A673 (cell line): ENCODE results near the gene HLA-A. TPM values are rescaled to one million over a fixed set of nuclear protein-coding genes. Genes with fewer than 3 reads are reported as not detected.

Experiments
- BruUV-seq: library from RNA; stranded (reverse); fragments of 400-500 nt; replicated peaks from 2 replicates; lab custom pipeline; 2021; lab: Mats Ljungman, UMichigan
- CTCF ChIA-PET: fragments of 300-600 bp; sonication (Branson Sonifier 250); formaldehyde crosslinking; loops from one replicate; lab custom pipeline; 2022; ENCODE audit warnings: antibody characterized with exemption; lab: Charles Lee
- POLR2A ChIA-PET: fragments of 300-600 bp; sonication (Branson Sonifier 250); formaldehyde crosslinking; loops from one replicate; lab custom pipeline; 2022; ENCODE audit warnings: antibody characterized with exemption; ENCODE audit not compliant: low non-redundant PET; lab: Charles Lee
- DNase-seq: peaks from one replicate; pipeline ENCODE4 v3.0.0-alpha.2; 2015; ENCODE audit warnings: low spot score
- H3K27ac ChIP-seq: fragments of 200-600 bp; sonication (generic); 2 replicates; pipeline ENCODE4 v1.5.1; 2016; ENCODE audit warnings: mixed run types, low read depth, mild to moderate bottlenecking, mixed read lengths, antibody characterized with exemption, low read length; ENCODE audit not compliant: poor library complexity, severe bottlenecking
- H3K27me3 ChIP-seq: fragments of 200-600 bp; sonication (generic); replicated peaks from 2 replicates; pipeline ENCODE4 v1.6.1; 2017; ENCODE audit warnings: mixed run types, low read depth, mild to moderate bottlenecking, mixed read lengths, antibody characterized with exemption, low read length; ENCODE audit not compliant: insufficient read depth, poor library complexity
- H3K36me3 ChIP-seq: fragments of 200-600 bp; sonication (generic); 2 replicates; pipeline ENCODE4 v1.6.1; 2016; ENCODE audit warnings: mixed run types, mild to moderate bottlenecking, mixed read lengths, antibody characterized with exemption, low read length; ENCODE audit not compliant: insufficient read depth, poor library complexity, severe bottlenecking
- H3K4me1 ChIP-seq: fragments of 200-600 bp; sonication (generic); 2 replicates; pipeline ENCODE4 v1.6.1; 2017; ENCODE audit warnings: mixed run types, mild to moderate bottlenecking, mixed read lengths, antibody characterized with exemption, low read length; ENCODE audit not compliant: insufficient read depth, poor library complexity, severe bottlenecking
- H3K4me3 ChIP-seq: fragments of 200-600 bp; sonication (generic); 2 replicates; pipeline ENCODE4 v1.5.1; 2016; ENCODE audit warnings: low read depth, mixed run types, mild to moderate bottlenecking, mixed read lengths, low read length; ENCODE audit not compliant: poor library complexity, severe bottlenecking
- H3K9me3 ChIP-seq: fragments of 200-600 bp; sonication (generic); 2 replicates; pipeline ENCODE4 v1.6.1; 2016; ENCODE audit warnings: mixed run types, low read depth, mild to moderate bottlenecking, mixed read lengths, antibody characterized with exemption, low read length; ENCODE audit not compliant: poor library complexity, severe bottlenecking
- CTCF ChIP-seq: fragments of 300-800, 200-600 bp; sonication (generic); conservative IDR thresholded peaks from 2 replicates; pipeline ENCODE4 v1.5.1; 2017; ENCODE audit warnings: low read depth, mild to moderate bottlenecking, antibody characterized with exemption, low read length, moderate library complexity, mixed read lengths
- EZH2 ChIP-seq: fragments of 200-600 bp; sonication (generic); IDR thresholded peaks from 2 replicates; pipeline ENCODE4 v1.6.1; 2017; ENCODE audit warnings: borderline replicate concordance, low read depth, mild to moderate bottlenecking, mixed read lengths, antibody characterized with exemption, low read length; ENCODE audit not compliant: poor library complexity, severe bottlenecking
- intact Hi-C: fragments of 100-400 bp; cut with micrococcal nuclease; formaldehyde crosslinking; loops from one replicate; pipeline ENCODE4 v1.10.0; 2022; ENCODE audit not compliant: unreplicated experiment
- total RNA-seq: library from RNA; stranded (reverse); gene quantifications from 2 replicates; pipeline ENCODE4 v1.2.3, GENCODE V29; 2021

Gene HLA-A
- total RNA-seq, 1 experiment from 2014 or later: 190 TPM

GRCh38 chr6:29964518-29964886, 22.2 kb downstream of the HLA-A start:
- Histone ChIP-seq H3K4me1 (peaks cover 42% of the 10 kb centered on the region), H3K36me3 (no peaks in the 10 kb centered on the region), H3K27me3 (no peaks in the 10 kb centered on the region), H3K27ac (peak overlapping the region; percentile 97), H3K9me3 (no peaks in the 10 kb centered on the region), H3K4me3 (peak overlapping the region; percentile 44)
- DNase-seq: no peak
- ChIA-PET CTCF (no interaction called here), POLR2A (interaction anchor here (0.7 to 0.9 kb wide), 2 partner anchors 11 to 1964 kb away, joined by 3 read pairs; no protein-coding TSS in a partner anchor)
- no peak for TF ChIP-seq CTCF
- no peak for TF ChIP-seq EZH2
- intact Hi-C loops: no loop called here
- no TSS peak for BruUV-seq

DNA sequence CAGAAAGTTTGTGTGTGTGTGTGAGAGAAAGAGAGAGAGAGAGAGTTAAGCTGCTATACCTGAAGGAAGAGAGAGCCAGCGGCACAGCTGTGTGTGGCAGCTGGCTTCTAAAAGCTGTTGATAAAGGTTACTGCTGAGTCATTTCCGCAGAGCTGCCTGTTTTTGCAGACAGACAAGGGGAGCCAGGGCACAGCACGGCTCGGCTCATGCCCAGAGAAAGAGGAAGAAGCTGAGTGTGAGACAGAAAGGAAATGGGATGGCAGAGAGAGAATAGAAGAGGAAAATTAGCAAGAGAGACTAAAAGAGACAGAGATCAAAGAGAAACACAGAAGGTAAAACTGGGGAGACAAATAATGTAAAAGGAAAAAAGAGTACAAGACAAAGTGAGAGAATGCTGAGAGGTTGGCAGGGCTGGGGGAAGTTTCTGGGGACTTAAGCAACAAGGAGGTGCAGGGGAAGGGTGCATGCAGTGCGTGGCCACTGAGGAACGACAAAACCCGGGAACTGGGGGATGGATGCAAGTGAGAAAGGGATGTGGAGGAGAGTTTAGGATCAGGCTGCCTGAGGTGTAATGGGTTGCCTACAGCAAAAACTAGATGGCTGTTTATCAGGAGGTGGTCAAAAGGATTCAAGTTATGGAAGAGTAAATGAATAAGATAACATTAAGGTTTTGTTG, 22.7 kb downstream of the HLA-A start:
- DNase-seq: peak; percentile 95
- Histone ChIP-seq H3K4me3 (peak overlapping the region; percentile 44), H3K9me3 (no peaks in the 10 kb centered on the region), H3K27me3 (no peaks in the 10 kb centered on the region), H3K36me3 (no peaks in the 10 kb centered on the region), H3K27ac (peak overlapping the region; percentile 97), H3K4me1 (peaks cover 42% of the 10 kb centered on the region)
- CTCF ChIA-PET: no interaction called here
- POLR2A ChIA-PET: interaction anchor here (0.7 to 0.9 kb wide), 2 partner anchors 10 to 1963 kb away, joined by 3 read pairs; no protein-coding TSS in a partner anchor
- no peak for TF ChIP-seq CTCF
- no peak for TF ChIP-seq EZH2
- intact Hi-C loops: no loop called here
- BruUV-seq: TSS peak; percentile 95

- Histone ChIP-seq H3K27ac (peak overlapping the region; percentile 97), H3K4me1 (peaks cover 42% of the 10 kb centered on the region), H3K36me3 (no peaks in the 10 kb centered on the region), H3K4me3 (peak overlapping the region; percentile 44), H3K9me3 (no peaks in the 10 kb centered on the region), H3K27me3 (no peaks in the 10 kb centered on the region)
- ChIA-PET POLR2A (interaction anchor here (0.9 kb wide), 1 partner anchor 10 kb away, joined by 3 read pairs; no protein-coding TSS in a partner anchor), CTCF (no interaction called here)
- BruUV-seq: TSS peak; percentile 61
- no peak for DNase-seq
- intact Hi-C loops: no loop called here
- no peak for TF ChIP-seq CTCF
- no peak for TF ChIP-seq EZH2
These were observed 23.2 kb downstream of the HLA-A start for GRCh38 chr6:29965563-29965872.
